HG03139 (cell line): ENCODE measurements around the gene ATG4C.

Source experiments
- ATAC-seq: cut with Tn5 transposase; IDR thresholded peaks from one replicate; pipeline ENCODE4 v1.9.1; 2021; ENCODE audit not compliant: unreplicated experiment

Gene ATG4C

DNA sequence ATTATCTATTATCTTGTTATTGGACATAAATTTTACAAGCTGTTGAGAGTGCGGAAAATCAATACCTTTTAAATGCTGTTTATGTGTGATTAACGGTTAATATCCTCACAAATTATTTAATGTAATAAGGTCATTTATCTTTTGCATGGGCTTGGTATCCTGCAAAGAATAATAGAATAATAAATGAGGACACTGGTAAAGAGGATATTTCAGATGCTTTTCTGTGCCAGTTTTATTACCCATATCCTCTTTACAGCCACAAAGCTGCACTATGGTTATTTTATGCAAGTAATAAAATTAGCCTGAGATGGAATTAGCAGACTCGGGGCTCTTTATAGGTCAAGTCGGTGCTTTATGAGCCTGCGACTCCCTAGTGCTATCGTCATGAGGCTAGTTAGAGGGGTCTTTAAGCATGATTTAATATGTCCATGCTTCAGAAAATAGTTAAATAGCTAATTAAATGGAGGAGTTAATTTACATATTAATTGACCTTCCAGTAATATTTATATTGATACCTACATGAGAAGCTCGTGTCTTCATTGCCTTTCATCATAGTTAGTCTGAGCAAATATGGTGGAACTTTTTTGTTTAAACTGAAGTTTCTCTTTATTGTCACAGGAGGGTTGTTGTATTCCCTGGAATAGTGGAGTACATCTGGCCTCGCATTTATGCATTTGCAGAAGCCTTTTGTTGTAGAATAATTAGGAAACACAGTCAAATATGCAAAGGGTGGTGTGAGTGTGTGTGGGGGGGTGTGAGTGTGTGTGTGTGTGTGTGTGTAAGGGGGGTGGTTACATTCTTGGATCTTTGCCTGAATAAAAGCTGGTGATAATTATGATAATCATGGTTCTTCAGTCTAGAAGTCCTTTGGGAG, 120.3 kb downstream of the ATG4C start:
- ATAC-seq, result no peak

DNA sequence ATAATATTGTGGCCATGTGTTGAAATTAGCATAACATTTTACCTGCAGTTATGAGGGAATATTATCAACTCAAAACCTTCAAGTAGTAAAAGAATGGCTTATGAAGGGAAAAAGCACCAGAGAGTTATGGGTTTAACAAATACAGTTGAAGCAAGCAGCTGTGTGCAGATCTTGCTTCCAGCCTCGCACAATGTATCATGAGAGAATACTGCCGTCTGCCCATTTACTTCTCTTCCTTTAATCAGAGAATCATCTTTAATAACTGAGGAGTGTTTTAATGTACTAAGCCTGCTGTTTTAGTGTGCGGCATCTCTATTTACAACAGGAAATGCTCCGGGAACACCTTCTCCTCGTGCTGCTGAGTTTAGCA, 120.9 kb downstream of the ATG4C start:
- ATAC-seq, result no peak

DNA sequence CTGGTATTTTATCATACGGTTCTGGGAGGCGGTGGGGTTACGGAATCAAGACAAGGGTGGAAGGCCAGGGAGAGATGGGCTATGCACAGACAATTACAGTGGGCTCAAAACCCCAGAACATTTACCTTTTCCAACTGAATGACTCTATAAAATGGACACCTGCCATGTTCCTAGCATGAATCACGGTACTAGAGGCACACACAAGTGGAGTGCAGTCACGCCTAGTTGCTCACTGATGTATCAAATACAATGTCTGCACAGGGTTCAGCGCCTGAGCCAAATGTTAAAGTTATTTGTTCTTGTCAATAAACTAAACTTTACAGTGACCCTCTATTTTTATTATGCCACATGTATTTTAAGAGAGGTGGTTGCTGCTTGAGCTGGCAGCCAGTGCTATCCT, 121.4 kb downstream of the ATG4C start:
- ATAC-seq, result no peak

DNA sequence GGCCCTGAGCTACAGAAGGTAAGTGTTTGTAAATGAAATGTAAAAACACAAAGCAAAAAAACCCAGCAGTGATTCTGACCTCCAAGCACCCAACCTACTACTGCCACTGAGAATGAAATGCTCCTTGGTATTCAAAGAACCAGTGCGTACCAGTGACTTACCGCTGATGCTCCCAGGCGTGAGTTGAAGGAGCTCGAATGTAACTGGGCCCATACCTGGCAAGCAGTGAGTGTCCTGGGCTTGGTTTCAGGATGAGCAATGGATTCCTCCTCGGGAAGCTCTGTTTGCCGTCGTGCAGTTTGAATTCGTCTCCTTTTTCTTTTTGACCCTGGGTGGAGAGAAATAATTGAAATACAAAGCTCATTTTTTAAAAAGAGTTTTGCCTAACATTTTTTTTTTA, 121.9 kb downstream of the ATG4C start:
- no peak for ATAC-seq

DNA sequence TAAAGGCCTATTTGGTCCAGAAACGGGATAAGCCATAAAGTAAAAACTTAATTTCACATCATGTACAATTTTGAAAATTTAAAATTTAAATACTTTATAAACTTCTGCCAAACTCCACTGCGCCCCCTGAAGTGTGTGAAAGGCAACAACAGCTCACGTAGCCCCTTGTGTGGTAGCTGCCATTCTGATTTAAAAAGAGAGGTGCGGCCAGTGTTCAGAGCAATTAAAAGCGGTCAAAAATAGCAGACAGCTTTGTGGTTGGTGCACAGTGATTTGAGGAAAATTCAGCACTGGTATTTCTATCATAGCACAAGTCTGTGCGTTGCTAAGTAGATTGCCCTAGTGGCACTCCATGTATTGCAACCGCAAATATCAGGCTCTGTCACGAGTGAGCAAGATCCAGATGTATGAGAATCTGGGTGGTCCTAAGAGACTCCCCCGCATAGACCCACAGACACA, 122.5 kb downstream of the ATG4C start:
- ATAC-seq, result no peak

DNA sequence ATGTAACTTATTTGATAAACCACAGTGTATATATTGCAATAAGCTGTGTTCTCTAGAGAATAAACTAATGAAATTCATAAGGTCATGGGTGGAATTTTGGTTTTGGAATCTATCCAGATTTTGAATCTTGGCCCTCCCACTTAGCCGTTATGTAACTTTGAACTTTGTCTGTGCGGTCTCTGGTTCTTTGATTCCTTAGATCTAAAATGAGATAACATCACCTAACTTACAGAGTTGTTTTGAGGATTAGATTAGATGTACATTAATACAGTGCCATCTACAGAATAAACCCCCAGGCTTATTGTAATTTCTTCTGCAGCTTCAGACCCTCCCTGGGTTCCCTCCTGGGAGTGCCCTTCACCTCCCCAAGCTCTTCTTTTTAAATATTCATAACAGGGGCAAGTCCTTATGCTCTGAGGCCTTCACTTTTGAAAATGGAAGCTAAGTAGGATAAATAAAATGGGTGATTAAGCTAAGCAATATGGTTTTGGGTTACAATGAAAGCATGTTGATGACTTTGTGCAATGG, 124.3 kb downstream of the ATG4C start:
- ATAC-seq, result no peak

DNA sequence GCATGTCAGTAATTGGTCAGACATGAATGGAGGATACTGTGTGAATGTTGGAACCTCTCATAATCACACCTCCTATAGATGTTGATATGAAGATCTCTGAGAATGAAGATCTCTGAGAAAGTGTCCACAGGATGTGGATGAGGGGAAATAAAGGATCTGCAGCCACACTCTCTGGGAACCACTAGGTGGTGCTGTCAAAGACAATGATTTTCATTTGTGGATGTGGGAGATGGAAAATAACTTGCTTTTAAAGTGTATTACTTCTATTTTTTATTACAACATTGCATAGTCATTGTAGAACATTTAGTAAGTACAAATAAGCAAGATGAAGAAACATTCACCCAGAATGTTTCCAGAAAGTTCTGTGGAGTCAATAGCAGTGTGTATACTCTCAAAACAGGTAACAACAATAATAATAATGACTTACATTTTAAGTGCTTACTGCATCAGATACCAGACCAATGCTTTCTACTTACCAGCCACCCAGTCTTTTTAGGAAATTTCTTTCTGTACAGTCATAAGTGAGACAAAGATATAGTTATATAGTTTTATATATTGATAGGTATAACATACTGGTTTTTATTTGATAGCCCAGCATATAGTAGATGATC, 128.2 kb downstream of the ATG4C start:
- no peak for ATAC-seq
